ENCODE measurements around the gene AHDC1. TPM values are rescaled to one million over a fixed set of nuclear protein-coding genes. Genes with fewer than 3 reads are reported as not detected.

AHDC1 gene
- polyA plus RNA-seq, 1 donor from 2014 or later: 5.3 TPM

DNA sequence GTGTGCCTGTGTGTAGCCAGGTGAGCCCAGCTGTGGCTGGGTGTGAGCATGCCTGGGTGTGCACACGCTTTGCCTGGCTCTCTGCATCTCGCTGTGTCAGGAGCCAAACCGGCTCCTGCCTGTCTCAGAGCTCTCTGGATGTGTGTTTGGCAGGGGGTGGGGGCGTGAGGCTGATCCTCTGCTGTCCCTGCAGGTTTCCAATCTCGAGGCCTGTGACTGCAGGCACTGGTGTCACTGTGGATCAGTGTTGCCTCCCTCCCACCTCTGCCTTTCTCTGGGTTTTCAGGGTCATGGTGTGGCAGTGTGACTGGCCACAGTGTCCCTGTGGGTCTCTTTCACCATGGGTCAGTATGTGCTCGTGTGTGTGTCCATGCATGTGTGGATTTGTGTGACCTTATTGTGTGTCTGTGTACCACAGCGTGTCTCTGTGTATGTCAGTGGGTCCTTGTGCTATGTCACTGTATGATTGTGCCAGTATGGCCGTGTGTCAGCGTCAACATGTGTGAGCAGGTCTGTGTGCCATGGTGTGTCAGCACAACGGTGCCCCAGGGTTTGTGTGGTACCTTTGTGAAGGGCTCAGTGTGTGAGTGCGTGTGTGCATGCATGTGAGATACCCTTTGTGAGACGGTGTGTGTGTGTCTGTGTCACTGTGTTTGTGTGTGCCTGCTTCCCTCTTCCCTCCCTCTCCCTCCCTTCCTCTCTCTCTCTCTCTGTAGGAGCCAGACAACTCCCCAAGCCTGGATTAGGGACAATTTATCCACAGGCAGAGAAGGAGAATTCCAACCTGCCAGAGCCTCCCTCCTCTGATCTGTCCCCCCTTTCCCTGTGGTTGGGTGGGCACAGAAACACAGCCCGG lies 43.4 kb downstream of the AHDC1 start:
- Histone ChIP-seq H2AFZ (ENCODE audit: low read depth, low read length) (no peak overlapping the region), H3K36me3 (ENCODE audit: insufficient read depth, low read length) (no peaks in the 10 kb centered on the region), H3K9me3 (ENCODE audit: low read length) (no peaks in the 10 kb centered on the region), H3K4me3 (ENCODE audit: low read length) (peak overlapping the region; percentile 49), H4K20me1 (ENCODE audit: insufficient read depth) (no peaks in the 10 kb centered on the region), H3F3A (ENCODE audit: insufficient read depth, low read length, poor library complexity, severe bottlenecking) (no peaks in the 10 kb centered on the region), H3K79me2 (replicated peaks; ENCODE audit: insufficient read depth, low read length) (peaks cover 39% of the 10 kb centered on the region), H3K9me2 (ENCODE audit: insufficient read depth, low read length) (no peaks in the 10 kb centered on the region), H3K27ac (ENCODE audit: low read length) (peak overlapping the region; percentile 88), H3K27me3 (ENCODE audit: insufficient read depth, low read depth, low read length) (no peaks in the 10 kb centered on the region), H3K9ac (ENCODE audit: low read length) (peak overlapping the region; percentile 65), H3K4me2 (ENCODE audit: low read length) (peak overlapping the region; percentile 31)
- no peak for TF ChIP-seq MXI1 (conservative IDR thresholded peaks at IDR 0.05; ENCODE audit: poor library complexity, severe bottlenecking)
- no peak for TF ChIP-seq TAF1 (IDR thresholded peaks at IDR 0.05; ENCODE audit: low read depth)
- TF ChIP-seq SMC3 (conservative IDR thresholded peaks at IDR 0.05; ENCODE audit: poor library complexity): peak; percentile 16
- TF ChIP-seq POLR2AphosphoS5 (IDR thresholded peaks at IDR 0.05): no peak
- TF ChIP-seq, protein P1, sequence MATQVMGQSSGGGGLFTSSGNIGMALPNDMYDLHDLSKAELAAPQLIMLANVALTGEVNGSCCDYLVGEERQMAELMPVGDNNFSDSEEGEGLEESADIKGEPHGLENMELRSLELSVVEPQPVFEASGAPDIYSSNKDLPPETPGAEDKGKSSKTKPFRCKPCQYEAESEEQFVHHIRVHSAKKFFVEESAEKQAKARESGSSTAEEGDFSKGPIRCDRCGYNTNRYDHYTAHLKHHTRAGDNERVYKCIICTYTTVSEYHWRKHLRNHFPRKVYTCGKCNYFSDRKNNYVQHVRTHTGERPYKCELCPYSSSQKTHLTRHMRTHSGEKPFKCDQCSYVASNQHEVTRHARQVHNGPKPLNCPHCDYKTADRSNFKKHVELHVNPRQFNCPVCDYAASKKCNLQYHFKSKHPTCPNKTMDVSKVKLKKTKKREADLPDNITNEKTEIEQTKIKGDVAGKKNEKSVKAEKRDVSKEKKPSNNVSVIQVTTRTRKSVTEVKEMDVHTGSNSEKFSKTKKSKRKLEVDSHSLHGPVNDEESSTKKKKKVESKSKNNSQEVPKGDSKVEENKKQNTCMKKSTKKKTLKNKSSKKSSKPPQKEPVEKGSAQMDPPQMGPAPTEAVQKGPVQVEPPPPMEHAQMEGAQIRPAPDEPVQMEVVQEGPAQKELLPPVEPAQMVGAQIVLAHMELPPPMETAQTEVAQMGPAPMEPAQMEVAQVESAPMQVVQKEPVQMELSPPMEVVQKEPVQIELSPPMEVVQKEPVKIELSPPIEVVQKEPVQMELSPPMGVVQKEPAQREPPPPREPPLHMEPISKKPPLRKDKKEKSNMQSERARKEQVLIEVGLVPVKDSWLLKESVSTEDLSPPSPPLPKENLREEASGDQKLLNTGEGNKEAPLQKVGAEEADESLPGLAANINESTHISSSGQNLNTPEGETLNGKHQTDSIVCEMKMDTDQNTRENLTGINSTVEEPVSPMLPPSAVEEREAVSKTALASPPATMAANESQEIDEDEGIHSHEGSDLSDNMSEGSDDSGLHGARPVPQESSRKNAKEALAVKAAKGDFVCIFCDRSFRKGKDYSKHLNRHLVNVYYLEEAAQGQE (IDR thresholded peaks at IDR 0.05; ENCODE audit: borderline replicate concordance): peak; percentile 74
- TF ChIP-seq EZH2 (IDR thresholded peaks at IDR 0.05; ENCODE audit: borderline replicate concordance, insufficient read depth, low read length, poor library complexity, severe bottlenecking): no peak
- TF ChIP-seq RAD21 (conservative IDR thresholded peaks at IDR 0.05): peak; percentile 9
- TF ChIP-seq, protein P2, sequence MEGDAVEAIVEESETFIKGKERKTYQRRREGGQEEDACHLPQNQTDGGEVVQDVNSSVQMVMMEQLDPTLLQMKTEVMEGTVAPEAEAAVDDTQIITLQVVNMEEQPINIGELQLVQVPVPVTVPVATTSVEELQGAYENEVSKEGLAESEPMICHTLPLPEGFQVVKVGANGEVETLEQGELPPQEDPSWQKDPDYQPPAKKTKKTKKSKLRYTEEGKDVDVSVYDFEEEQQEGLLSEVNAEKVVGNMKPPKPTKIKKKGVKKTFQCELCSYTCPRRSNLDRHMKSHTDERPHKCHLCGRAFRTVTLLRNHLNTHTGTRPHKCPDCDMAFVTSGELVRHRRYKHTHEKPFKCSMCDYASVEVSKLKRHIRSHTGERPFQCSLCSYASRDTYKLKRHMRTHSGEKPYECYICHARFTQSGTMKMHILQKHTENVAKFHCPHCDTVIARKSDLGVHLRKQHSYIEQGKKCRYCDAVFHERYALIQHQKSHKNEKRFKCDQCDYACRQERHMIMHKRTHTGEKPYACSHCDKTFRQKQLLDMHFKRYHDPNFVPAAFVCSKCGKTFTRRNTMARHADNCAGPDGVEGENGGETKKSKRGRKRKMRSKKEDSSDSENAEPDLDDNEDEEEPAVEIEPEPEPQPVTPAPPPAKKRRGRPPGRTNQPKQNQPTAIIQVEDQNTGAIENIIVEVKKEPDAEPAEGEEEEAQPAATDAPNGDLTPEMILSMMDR (IDR thresholded peaks at IDR 0.05; ENCODE audit: poor library complexity, severe bottlenecking): no peak
- peak; percentile 16 for TF ChIP-seq EP300 (conservative IDR thresholded peaks at IDR 0.05; ENCODE audit: poor library complexity, severe bottlenecking)

DNA sequence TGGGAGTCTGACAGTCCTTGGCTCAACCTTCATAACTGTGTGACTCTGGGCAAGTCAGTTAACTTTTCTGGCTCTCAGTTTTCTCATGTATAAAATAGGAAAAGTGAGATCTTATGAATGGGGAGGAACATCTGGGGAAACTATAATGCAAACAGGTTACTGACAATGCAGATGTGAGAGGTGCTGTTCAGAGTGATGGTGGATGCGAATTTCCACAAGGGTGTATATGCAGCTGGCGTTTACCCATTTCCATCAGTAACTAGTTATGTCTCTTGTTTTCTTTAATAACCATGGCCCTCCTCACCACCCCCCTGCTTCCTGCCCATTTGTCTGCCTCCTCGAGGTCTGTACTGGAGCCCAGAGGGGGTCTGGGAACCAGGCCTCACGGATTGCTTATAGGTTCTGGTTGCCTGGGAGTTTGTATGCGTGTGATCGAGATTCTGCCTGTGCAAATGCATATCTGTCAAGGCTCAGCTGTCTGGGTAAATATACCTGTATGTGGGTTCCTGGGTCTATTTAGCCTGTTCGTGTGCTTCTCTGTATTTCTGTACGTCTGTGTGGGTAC lies 44.4 kb downstream of the AHDC1 start:
- Histone ChIP-seq H3K27ac (ENCODE audit: low read length) (peak overlapping the region; percentile 88), H3K4me3 (ENCODE audit: low read length) (peak overlapping the region; percentile 49), H3K4me2 (ENCODE audit: low read length) (peak overlapping the region; percentile 31), H3F3A (ENCODE audit: insufficient read depth, low read length, poor library complexity, severe bottlenecking) (no peaks in the 10 kb centered on the region), H3K79me2 (replicated peaks; ENCODE audit: insufficient read depth, low read length) (peaks cover 34% of the 10 kb centered on the region), H3K9me2 (ENCODE audit: insufficient read depth, low read length) (no peaks in the 10 kb centered on the region), H3K27me3 (ENCODE audit: insufficient read depth, low read depth, low read length) (no peaks in the 10 kb centered on the region), H4K20me1 (ENCODE audit: insufficient read depth) (no peaks in the 10 kb centered on the region), H3K36me3 (ENCODE audit: insufficient read depth, low read length) (no peaks in the 10 kb centered on the region), H3K9me3 (ENCODE audit: low read length) (no peaks in the 10 kb centered on the region), H2AFZ (ENCODE audit: low read depth, low read length) (no peak overlapping the region), H3K9ac (ENCODE audit: low read length) (peak overlapping the region; percentile 65)
- no peak for TF ChIP-seq POLR2AphosphoS5 (IDR thresholded peaks at IDR 0.05)
- TF ChIP-seq, protein P2 (IDR thresholded peaks at IDR 0.05; ENCODE audit: poor library complexity, severe bottlenecking): no peak
- TF ChIP-seq RAD21 (conservative IDR thresholded peaks at IDR 0.05): no peak
- TF ChIP-seq, protein P1 (IDR thresholded peaks at IDR 0.05; ENCODE audit: borderline replicate concordance): no peak
- no peak for TF ChIP-seq EP300 (conservative IDR thresholded peaks at IDR 0.05; ENCODE audit: poor library complexity, severe bottlenecking)
- TF ChIP-seq SMC3 (conservative IDR thresholded peaks at IDR 0.05; ENCODE audit: poor library complexity): no peak
- TF ChIP-seq TAF1 (IDR thresholded peaks at IDR 0.05; ENCODE audit: low read depth): no peak
- TF ChIP-seq MXI1 (conservative IDR thresholded peaks at IDR 0.05; ENCODE audit: poor library complexity, severe bottlenecking): no peak
- no peak for TF ChIP-seq EZH2 (IDR thresholded peaks at IDR 0.05; ENCODE audit: borderline replicate concordance, insufficient read depth, low read length, poor library complexity, severe bottlenecking)

Data from neural cell (in vitro differentiated cells).